ENCODE data around the gene ADGRD2. TPM values are rescaled to one million over a fixed set of nuclear protein-coding genes. Genes with fewer than 3 reads are reported as not detected.

Gene ADGRD2
- polyA plus RNA-seq, 1 donor (not counting 4 experiments of a cell fraction or from before 2014, with no cell fraction given), result not detected

- H3K9me1 ChIP-seq (ENCODE audit: control insufficient read depth, extremely low read depth, insufficient read depth, low read length), result no peaks in the 10 kb centered on the region
- FAIRE-seq, result no peak
- peaks cover 2% of the 10 kb centered on the region for H4K20me1 ChIP-seq (ENCODE audit: control insufficient read depth, extremely low read depth, insufficient read depth, low read length)
- H3K36me3 ChIP-seq (ENCODE audit: control insufficient read depth in 2 of 2, extremely low read depth in 1 of 2, insufficient read depth in 2 of 2, low read length in 2 of 2), result no peaks in the 10 kb centered on the region
- no peak overlapping the region for H2AFZ ChIP-seq (ENCODE audit: control insufficient read depth, low read length)
- no peaks in the 10 kb centered on the region for H3K9me3 ChIP-seq (ENCODE audit: control insufficient read depth, low read depth, low read length)
- H3K9ac ChIP-seq (ENCODE audit: control insufficient read depth, extremely low read depth, insufficient read depth, low read length), result no peak overlapping the region
- peaks cover 44% of the 10 kb centered on the region for H3K27me3 ChIP-seq (ENCODE audit: control insufficient read depth, extremely low read depth, insufficient read depth, low read length)
- no peak overlapping the region for H3K4me2 ChIP-seq (ENCODE audit: control insufficient read depth, extremely low read depth, insufficient read depth, low read depth, low read length)
- no peaks in the 10 kb centered on the region for H3K4me1 ChIP-seq (ENCODE audit: control insufficient read depth, extremely low read depth, insufficient read depth, low read length)
- H3K27ac ChIP-seq (ENCODE audit: control insufficient read depth, insufficient read depth, low read length), result no peak overlapping the region
- no peaks in the 10 kb centered on the region for H3K79me2 ChIP-seq (ENCODE audit: control insufficient read depth, insufficient read depth, low read length)
- TF ChIP-seq, protein P1, sequence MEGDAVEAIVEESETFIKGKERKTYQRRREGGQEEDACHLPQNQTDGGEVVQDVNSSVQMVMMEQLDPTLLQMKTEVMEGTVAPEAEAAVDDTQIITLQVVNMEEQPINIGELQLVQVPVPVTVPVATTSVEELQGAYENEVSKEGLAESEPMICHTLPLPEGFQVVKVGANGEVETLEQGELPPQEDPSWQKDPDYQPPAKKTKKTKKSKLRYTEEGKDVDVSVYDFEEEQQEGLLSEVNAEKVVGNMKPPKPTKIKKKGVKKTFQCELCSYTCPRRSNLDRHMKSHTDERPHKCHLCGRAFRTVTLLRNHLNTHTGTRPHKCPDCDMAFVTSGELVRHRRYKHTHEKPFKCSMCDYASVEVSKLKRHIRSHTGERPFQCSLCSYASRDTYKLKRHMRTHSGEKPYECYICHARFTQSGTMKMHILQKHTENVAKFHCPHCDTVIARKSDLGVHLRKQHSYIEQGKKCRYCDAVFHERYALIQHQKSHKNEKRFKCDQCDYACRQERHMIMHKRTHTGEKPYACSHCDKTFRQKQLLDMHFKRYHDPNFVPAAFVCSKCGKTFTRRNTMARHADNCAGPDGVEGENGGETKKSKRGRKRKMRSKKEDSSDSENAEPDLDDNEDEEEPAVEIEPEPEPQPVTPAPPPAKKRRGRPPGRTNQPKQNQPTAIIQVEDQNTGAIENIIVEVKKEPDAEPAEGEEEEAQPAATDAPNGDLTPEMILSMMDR (optimal IDR thresholded peaks at IDR 0.05 in 1 of 3, IDR thresholded peaks at IDR 0.05 in 1 of 3, conservative IDR thresholded peaks at IDR 0.05 in 1 of 3; ENCODE audit: extremely low read depth in 1 of 3, insufficient read depth in 2 of 3, low read length in 3 of 3), result no peak
- TF ChIP-seq EZH2 (IDR thresholded peaks at IDR 0.05; ENCODE audit: low read length), result no peak
- H3K4me3 ChIP-seq (ENCODE audit: control insufficient read depth in 2 of 3, extremely low read depth in 1 of 3, insufficient read depth in 2 of 3, low read depth in 1 of 3, low read length in 3 of 3), result no peak overlapping the region
- no peak for DNase-seq (ENCODE audit: low read depth, low spot score)
- dilution Hi-C loops (cut with MboI; ENCODE audit: extremely low pct_ligation_motif_present, low sequenced_read_pairs), result no loop called here
Measured at GRCh38 chr9:124481115-124481514, 30.9 kb downstream of the ADGRD2 start.

DNA sequence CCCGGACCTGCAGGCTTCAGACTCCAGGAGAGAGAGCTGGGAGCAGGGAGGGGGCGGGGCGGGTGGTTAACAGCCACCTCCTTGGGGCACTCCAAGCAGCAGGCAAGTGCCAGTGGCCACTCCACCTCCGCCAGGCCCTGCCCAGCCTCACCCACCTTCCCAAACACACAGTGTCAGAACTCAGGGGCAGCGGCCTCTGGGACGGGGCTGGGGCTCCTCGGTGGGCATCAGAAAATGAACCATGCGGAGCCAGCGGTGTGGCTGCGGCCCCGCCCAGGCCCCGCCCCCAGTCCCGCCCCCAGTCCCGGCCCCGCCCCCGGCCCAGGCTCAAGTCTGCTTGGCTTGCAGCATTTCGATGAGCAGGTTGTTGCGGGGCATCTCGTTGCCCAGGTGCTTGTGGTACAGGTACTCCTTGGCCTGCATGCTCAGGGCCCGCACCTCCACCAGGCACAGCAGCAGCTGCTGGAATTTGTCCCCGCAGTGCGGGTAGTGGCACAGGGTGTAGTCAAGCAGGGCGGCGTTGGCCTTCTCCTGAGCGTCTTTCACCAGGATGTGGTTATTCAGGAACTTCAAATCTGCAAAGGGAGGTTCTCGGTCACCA lies 32.3 kb downstream of the ADGRD2 start:
- Histone ChIP-seq H3K9me3 (ENCODE audit: control insufficient read depth, low read depth, low read length) (no peaks in the 10 kb centered on the region), H3K27ac (ENCODE audit: control insufficient read depth, insufficient read depth, low read length) (no peak overlapping the region), H4K20me1 (ENCODE audit: control insufficient read depth, extremely low read depth, insufficient read depth, low read length) (peaks cover 2% of the 10 kb centered on the region), H3K36me3 (ENCODE audit: control insufficient read depth in 2 of 2, extremely low read depth in 1 of 2, insufficient read depth in 2 of 2, low read length in 2 of 2) (no peaks in the 10 kb centered on the region), H3K9ac (ENCODE audit: control insufficient read depth, extremely low read depth, insufficient read depth, low read length) (no peak overlapping the region), H3K4me1 (ENCODE audit: control insufficient read depth, extremely low read depth, insufficient read depth, low read length) (no peaks in the 10 kb centered on the region), H3K4me3 (ENCODE audit: control insufficient read depth in 2 of 3, extremely low read depth in 1 of 3, insufficient read depth in 2 of 3, low read depth in 1 of 3, low read length in 3 of 3) (no peak overlapping the region), H3K9me1 (ENCODE audit: control insufficient read depth, extremely low read depth, insufficient read depth, low read length) (no peaks in the 10 kb centered on the region), H3K4me2 (ENCODE audit: control insufficient read depth, extremely low read depth, insufficient read depth, low read depth, low read length) (no peak overlapping the region), H3K27me3 (ENCODE audit: control insufficient read depth, extremely low read depth, insufficient read depth, low read length) (peaks cover 45% of the 10 kb centered on the region), H2AFZ (ENCODE audit: control insufficient read depth, low read length) (no peak overlapping the region), H3K79me2 (ENCODE audit: control insufficient read depth, insufficient read depth, low read length) (no peaks in the 10 kb centered on the region)
- dilution Hi-C loops (cut with MboI; ENCODE audit: extremely low pct_ligation_motif_present, low sequenced_read_pairs), result no loop called here
- TF ChIP-seq, protein P1 (optimal IDR thresholded peaks at IDR 0.05 in 1 of 3, IDR thresholded peaks at IDR 0.05 in 1 of 3, conservative IDR thresholded peaks at IDR 0.05 in 1 of 3; ENCODE audit: extremely low read depth in 1 of 3, insufficient read depth in 2 of 3, low read length in 3 of 3), result no peak
- no peak for TF ChIP-seq EZH2 (IDR thresholded peaks at IDR 0.05; ENCODE audit: low read length)
- FAIRE-seq, result no peak
- no peak for DNase-seq (ENCODE audit: low read depth, low spot score)

Measured in keratinocyte (primary cell).